ENCODE measurements around the gene AGL. TPM values are rescaled to one million over a fixed set of nuclear protein-coding genes. Genes with fewer than 3 reads are reported as not detected.

The AGL gene
- total RNA-seq, 1 donor from 2014 or later, result 21.8 TPM

DNA sequence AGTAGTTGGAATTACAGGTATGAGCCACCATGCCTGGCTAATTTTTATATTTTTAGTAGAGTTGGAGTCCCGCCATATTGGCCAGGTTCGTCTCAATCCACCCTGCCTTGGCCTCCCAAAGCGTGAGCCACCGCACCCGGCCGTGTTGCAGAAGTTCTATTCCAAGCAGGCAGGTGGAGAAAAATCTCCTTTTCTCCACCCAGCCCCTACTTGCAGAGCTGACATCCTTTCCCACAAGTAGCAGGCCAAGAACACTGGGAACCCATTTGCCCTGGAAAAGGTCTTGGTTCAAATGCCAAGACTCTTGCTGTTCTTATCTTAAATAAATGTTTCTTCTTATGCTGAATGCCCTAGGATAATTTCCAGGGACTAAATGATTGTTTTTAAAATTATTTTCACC is 17.5 kb downstream of the AGL start:
- ChIA-PET POLR2A (no interaction called here), CTCF (no interaction called here)
- no peak overlapping the region for H3K4me3 Mint-ChIP-seq
- intact Hi-C loops (cut with micrococcal nuclease), result no loop called here
- peaks cover 44% of the 10 kb centered on the region for H3K36me3 Mint-ChIP-seq (ENCODE audit: low read depth)
- no peak for TF ChIP-seq CTCF (IDR thresholded peaks at IDR 0.05)
- ATAC-seq (ENCODE audit: low read depth) (no peak), DNase-seq (no peak)
- no peak overlapping the region for H3K27ac Mint-ChIP-seq
- H3K9me3 Mint-ChIP-seq, result no peaks in the 10 kb centered on the region
- no peaks in the 10 kb centered on the region for H3K4me1 Mint-ChIP-seq
- H3K27me3 Mint-ChIP-seq, result no peaks in the 10 kb centered on the region

- POLR2A ChIA-PET, result no interaction called here
- intact Hi-C loops (cut with micrococcal nuclease), result no loop called here
- H3K27ac Mint-ChIP-seq, result no peak overlapping the region
Observed at GRCh38 chr1:99869304-99869703, 19.1 kb downstream of the AGL start.

GRCh38 chr1:99869723-99870122 is 19.6 kb downstream of the AGL start:
- no peaks in the 10 kb centered on the region for H3K27me3 Mint-ChIP-seq
- intact Hi-C loops (cut with micrococcal nuclease), result no loop called here
- DNase-seq (no peak), ATAC-seq (ENCODE audit: low read depth) (no peak)
- no peak overlapping the region for H3K27ac Mint-ChIP-seq
- no peak overlapping the region for H3K4me3 Mint-ChIP-seq
- CTCF ChIA-PET, result no interaction called here
- H3K4me1 Mint-ChIP-seq, result no peaks in the 10 kb centered on the region
- H3K36me3 Mint-ChIP-seq (ENCODE audit: low read depth), result peaks cover 29% of the 10 kb centered on the region
- no peak for TF ChIP-seq CTCF (IDR thresholded peaks at IDR 0.05)
- H3K9me3 Mint-ChIP-seq, result no peaks in the 10 kb centered on the region
- POLR2A ChIA-PET, result no interaction called here

More at GRCh38 chr1:99869304-99869703, 19.1 kb downstream of the AGL start:
- Mint-ChIP-seq H3K9me3 (no peaks in the 10 kb centered on the region), H3K4me1 (no peaks in the 10 kb centered on the region), H3K4me3 (no peak overlapping the region), H3K27me3 (no peaks in the 10 kb centered on the region), H3K36me3 (ENCODE audit: low read depth) (peaks cover 33% of the 10 kb centered on the region)
- CTCF ChIA-PET, result no interaction called here
- DNase-seq (no peak), ATAC-seq (ENCODE audit: low read depth) (no peak)
- TF ChIP-seq CTCF (IDR thresholded peaks at IDR 0.05), result no peak

- H3K36me3 Mint-ChIP-seq (ENCODE audit: low read depth), result peaks cover 35% of the 10 kb centered on the region
- no peak for ATAC-seq (ENCODE audit: low read depth)
- DNase-seq, result no peak
- ChIA-PET CTCF (no interaction called here), POLR2A (no interaction called here)
- no peak for TF ChIP-seq CTCF (IDR thresholded peaks at IDR 0.05)
- no peak overlapping the region for H3K27ac Mint-ChIP-seq
- intact Hi-C loops (cut with micrococcal nuclease), result no loop called here
- H3K9me3 Mint-ChIP-seq, result no peaks in the 10 kb centered on the region
- no peaks in the 10 kb centered on the region for H3K27me3 Mint-ChIP-seq
- no peaks in the 10 kb centered on the region for H3K4me1 Mint-ChIP-seq
- H3K4me3 Mint-ChIP-seq, result no peak overlapping the region
Observed at GRCh38 chr1:99872063-99872462, 21.9 kb downstream of the AGL start.

DNA sequence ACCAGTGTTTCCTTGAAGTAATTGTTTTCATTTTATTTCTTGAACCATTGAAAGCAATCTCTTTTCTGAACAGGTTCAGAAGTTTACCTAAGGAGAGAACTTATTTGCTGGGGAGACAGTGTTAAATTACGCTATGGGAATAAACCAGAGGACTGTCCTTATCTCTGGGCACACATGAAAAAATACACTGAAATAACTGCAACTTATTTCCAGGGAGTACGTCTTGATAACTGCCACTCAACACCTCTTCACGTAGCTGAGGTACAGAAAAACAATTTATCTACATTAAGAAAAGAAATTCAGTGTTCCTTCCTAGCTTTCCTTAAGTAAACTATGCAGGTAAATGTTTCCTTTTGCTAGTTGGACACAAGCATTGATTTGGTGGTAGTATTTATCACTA is 27.4 kb downstream of the AGL start:
- ATAC-seq (ENCODE audit: low read depth) (no peak), DNase-seq (no peak)
- H3K9me3 Mint-ChIP-seq, result no peaks in the 10 kb centered on the region
- no peak for TF ChIP-seq CTCF (IDR thresholded peaks at IDR 0.05)
- no peaks in the 10 kb centered on the region for H3K4me1 Mint-ChIP-seq
- H3K36me3 Mint-ChIP-seq (ENCODE audit: low read depth), result peaks cover 46% of the 10 kb centered on the region
- no peak overlapping the region for H3K4me3 Mint-ChIP-seq
- CTCF ChIA-PET, result interaction anchor here (0.6 kb wide), 1 partner anchor 174 kb away, joined by 4 read pairs; no protein-coding TSS in a partner anchor
- POLR2A ChIA-PET, result no interaction called here
- H3K27me3 Mint-ChIP-seq, result no peaks in the 10 kb centered on the region
- intact Hi-C loops (cut with micrococcal nuclease), result no loop called here
- H3K27ac Mint-ChIP-seq, result no peak overlapping the region

All from activated B cell treated with CpG ODN at 0.5 μM for 24 hours (primary cell).